ENCODE measurements around the gene SEMA5A. TPM values are rescaled to one million over a fixed set of nuclear protein-coding genes. Genes with fewer than 3 reads are reported as not detected.
A peak's percentile ranks its signal among the peaks of the same experiment; 100 is the strongest.

Gene SEMA5A
- polyA plus RNA-seq, 1 donor from 2014 or later, result not detected

- Mint-ChIP-seq H3K27me3 (no peaks in the 10 kb centered on the region), H3K27ac (no peak overlapping the region), H3K36me3 (no peaks in the 10 kb centered on the region), H3K9me3 (peaks cover 2 to 9% (median 2%) of the 10 kb centered on the region in 3 donors), H3K4me3 (peak overlapping the region in 1 of 4 donors; percentile 60), H3K4me1 (no peaks in the 10 kb centered on the region)
Measured at GRCh38 chr5:9264301-9264700, 281.6 kb downstream of the SEMA5A start.

DNA sequence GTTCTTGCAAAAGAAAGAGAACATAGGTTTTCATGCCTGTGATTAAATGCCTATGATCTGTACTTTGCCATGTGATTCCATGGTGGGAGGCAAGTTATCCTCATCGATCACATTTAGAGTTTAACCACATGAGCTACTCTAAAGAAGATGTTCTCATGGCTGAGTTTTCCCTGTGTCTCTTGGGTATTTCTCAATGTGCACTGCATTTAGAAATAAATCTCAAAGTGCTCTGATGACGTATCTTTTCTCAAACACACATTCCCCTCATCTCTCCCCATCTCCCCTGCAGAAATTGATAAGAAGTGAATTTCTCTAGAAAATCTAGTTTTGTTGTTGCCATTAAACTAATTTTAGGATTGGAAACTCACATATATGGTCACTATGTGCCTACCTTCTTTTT is 282.2 kb downstream of the SEMA5A start:
- Mint-ChIP-seq H3K27me3 (no peaks in the 10 kb centered on the region), H3K4me3 (no peak overlapping the region), H3K36me3 (no peaks in the 10 kb centered on the region), H3K4me1 (no peaks in the 10 kb centered on the region), H3K27ac (no peak overlapping the region), H3K9me3 (peaks cover 2 to 9% (median 2%) of the 10 kb centered on the region in 3 donors)

DNA sequence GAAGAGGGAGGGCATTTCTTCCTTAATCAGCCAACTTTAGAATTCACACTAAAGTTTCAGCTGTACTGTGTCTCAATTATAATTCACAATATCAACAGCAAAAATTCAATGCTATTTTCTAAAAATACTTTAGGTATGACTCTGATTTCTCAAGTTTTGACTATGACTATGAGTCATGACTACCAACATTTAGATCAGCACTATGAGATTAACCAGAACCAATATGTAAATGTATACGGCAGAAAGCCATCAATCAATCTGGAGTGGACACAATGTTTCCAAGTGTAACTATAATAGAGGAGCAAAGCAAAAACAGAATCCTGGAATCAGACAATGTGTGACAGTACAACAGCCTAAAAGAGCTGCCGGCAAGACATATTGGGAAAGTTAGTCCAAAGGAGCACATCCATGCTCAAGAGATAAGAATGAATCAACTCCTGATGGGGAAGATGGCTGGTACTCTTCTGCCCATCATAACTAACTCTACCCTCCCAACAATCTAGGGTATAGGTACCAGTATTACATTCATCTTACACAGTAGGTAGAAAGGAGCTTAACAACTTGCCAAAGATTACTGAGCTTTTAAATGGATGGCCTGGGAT is 294.4 kb downstream of the SEMA5A start:
- H3K27ac Mint-ChIP-seq, result no peak overlapping the region
- H3K4me1 Mint-ChIP-seq, result peaks cover 0 to 1% (median 0%) of the 10 kb centered on the region in 3 donors
- no peaks in the 10 kb centered on the region for H3K27me3 Mint-ChIP-seq
- peaks cover 4 to 12% (median 4%) of the 10 kb centered on the region in 3 donors for H3K9me3 Mint-ChIP-seq
- H3K36me3 Mint-ChIP-seq, result no peaks in the 10 kb centered on the region
- no peak overlapping the region for H3K4me3 Mint-ChIP-seq

DNA sequence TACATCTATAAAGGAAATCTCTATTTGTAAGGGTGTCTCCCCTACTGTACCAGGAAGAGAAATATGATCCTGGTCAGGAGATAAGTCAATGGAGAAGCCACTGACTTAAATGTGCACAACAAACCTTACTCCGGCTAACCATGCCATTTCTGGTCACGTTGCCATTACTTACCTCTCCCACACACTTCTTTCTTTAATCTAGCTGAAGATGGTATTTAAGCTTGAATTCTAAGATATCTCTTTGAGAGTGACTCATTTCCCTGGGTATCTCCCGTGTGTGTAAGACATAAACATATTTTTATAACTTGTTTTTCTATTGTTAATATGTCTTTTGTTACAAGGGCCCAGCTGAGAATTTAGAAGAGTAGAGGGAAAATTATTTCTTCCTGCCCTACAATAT is 296.6 kb downstream of the SEMA5A start:
- no peaks in the 10 kb centered on the region for H3K36me3 Mint-ChIP-seq
- H3K9me3 Mint-ChIP-seq, result peaks cover 4 to 6% (median 4%) of the 10 kb centered on the region in 3 donors
- no peak overlapping the region for H3K4me3 Mint-ChIP-seq
- no peaks in the 10 kb centered on the region for H3K27me3 Mint-ChIP-seq
- no peaks in the 10 kb centered on the region for H3K4me1 Mint-ChIP-seq
- no peak overlapping the region for H3K27ac Mint-ChIP-seq

- no peaks in the 10 kb centered on the region for H3K36me3 Mint-ChIP-seq
- no peak overlapping the region for H3K27ac Mint-ChIP-seq
- H3K27me3 Mint-ChIP-seq, result no peaks in the 10 kb centered on the region
- peaks cover 2 to 5% (median 3%) of the 10 kb centered on the region in 3 donors for H3K9me3 Mint-ChIP-seq
- no peak overlapping the region for H3K4me3 Mint-ChIP-seq
- H3K4me1 Mint-ChIP-seq, result no peaks in the 10 kb centered on the region
Measured at GRCh38 chr5:9245071-9245470, 300.8 kb downstream of the SEMA5A start.

GRCh38 chr5:9244417-9244816 is 301.5 kb downstream of the SEMA5A start:
- no peaks in the 10 kb centered on the region for H3K4me1 Mint-ChIP-seq
- H3K27ac Mint-ChIP-seq, result no peak overlapping the region
- H3K27me3 Mint-ChIP-seq, result no peaks in the 10 kb centered on the region
- H3K9me3 Mint-ChIP-seq, result peaks cover 2 to 5% (median 3%) of the 10 kb centered on the region in 3 donors
- H3K4me3 Mint-ChIP-seq, result no peak overlapping the region
- H3K36me3 Mint-ChIP-seq, result no peaks in the 10 kb centered on the region

DNA sequence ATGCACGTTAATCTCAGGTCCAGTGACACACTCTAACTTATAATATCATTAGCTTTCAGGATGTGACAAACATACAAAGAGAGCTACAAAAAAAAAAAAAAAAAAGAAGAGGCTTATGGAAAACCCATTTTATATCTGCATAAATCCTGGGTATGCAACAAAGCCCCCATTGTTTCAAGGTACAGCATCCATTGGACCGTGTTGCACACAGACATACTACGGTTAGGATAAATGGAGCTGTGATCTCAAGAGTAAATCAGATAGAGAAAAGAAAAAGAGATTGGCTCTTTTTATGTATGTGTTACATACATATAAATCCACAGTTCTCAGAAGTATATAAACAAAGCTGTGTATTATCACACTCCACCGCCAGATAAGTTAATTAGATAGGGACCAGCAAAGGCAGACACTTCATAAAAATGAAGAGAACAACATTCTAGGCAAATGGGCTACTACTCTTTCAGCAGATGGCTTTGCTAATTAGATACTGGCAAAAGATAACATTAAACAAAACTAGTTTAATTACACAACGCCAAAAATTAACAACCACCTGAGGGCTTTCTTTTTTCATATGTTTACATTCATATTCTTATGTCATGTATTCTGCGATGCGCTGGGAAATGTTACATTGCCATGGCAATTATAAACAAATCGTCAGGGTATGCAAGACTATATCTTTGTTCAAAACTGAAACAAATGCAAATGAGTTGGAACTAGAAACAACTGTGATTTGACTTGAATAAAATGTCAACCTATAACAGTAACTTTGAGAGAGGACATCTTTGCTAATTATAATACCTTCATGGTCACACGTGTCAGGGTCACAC is 304.2 kb downstream of the SEMA5A start:
- Mint-ChIP-seq H3K27me3 (no peaks in the 10 kb centered on the region), H3K4me3 (no peak overlapping the region), H3K36me3 (no peaks in the 10 kb centered on the region), H3K9me3 (peaks cover 2 to 5% (median 4%) of the 10 kb centered on the region in 3 donors), H3K4me1 (no peaks in the 10 kb centered on the region), H3K27ac (no peak overlapping the region)

DNA sequence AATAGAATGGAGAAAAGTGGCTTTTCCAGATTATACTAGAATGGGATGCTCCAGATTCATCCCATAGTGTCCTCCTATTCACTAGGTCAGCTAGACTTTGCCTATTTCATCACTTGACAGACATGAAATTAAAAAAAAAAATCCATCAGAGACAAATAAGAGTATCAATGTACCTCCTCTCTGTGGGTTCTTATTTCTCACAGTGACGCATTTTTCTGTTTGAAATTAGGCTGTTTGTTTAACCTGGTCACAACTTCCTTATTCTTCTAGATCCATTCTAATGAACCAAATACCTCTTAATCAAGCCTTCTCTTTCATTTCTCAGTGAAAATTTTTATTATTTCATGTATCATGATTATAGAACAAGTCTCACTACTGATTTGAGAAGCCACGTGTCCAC is 305.4 kb downstream of the SEMA5A start:
- H3K27ac Mint-ChIP-seq, result no peak overlapping the region
- no peaks in the 10 kb centered on the region for H3K36me3 Mint-ChIP-seq
- no peak overlapping the region for H3K4me3 Mint-ChIP-seq
- no peaks in the 10 kb centered on the region for H3K27me3 Mint-ChIP-seq
- peaks cover 3 to 6% (median 5%) of the 10 kb centered on the region in 3 donors for H3K9me3 Mint-ChIP-seq
- H3K4me1 Mint-ChIP-seq, result no peaks in the 10 kb centered on the region

GRCh38 chr5:9239626-9240025 is 306.2 kb downstream of the SEMA5A start:
- H3K9me3 Mint-ChIP-seq, result peaks cover 5 to 6% (median 5%) of the 10 kb centered on the region in 3 donors
- H3K27ac Mint-ChIP-seq, result no peak overlapping the region
- no peak overlapping the region for H3K4me3 Mint-ChIP-seq
- no peaks in the 10 kb centered on the region for H3K27me3 Mint-ChIP-seq
- H3K36me3 Mint-ChIP-seq, result no peaks in the 10 kb centered on the region
- no peaks in the 10 kb centered on the region for H3K4me1 Mint-ChIP-seq

GRCh38 chr5:9239071-9239470 is 306.8 kb downstream of the SEMA5A start:
- H3K9me3 Mint-ChIP-seq, result peaks cover 5 to 6% (median 5%) of the 10 kb centered on the region in 3 donors
- no peak overlapping the region for H3K4me3 Mint-ChIP-seq
- H3K27ac Mint-ChIP-seq, result no peak overlapping the region
- H3K27me3 Mint-ChIP-seq, result no peaks in the 10 kb centered on the region
- no peaks in the 10 kb centered on the region for H3K36me3 Mint-ChIP-seq
- no peaks in the 10 kb centered on the region for H3K4me1 Mint-ChIP-seq

- Mint-ChIP-seq H3K36me3 (no peaks in the 10 kb centered on the region), H3K4me3 (no peak overlapping the region), H3K27me3 (no peaks in the 10 kb centered on the region), H3K9me3 (peaks cover 4 to 5% (median 5%) of the 10 kb centered on the region in 3 donors), H3K4me1 (no peaks in the 10 kb centered on the region), H3K27ac (no peak overlapping the region)
Measured at GRCh38 chr5:9233712-9234111, 312.2 kb downstream of the SEMA5A start.

- Mint-ChIP-seq H3K36me3 (no peaks in the 10 kb centered on the region), H3K4me3 (no peak overlapping the region)
Measured at GRCh38 chr5:9233035-9233434, 312.8 kb downstream of the SEMA5A start.

GRCh38 chr5:9231842-9232241 is 314.0 kb downstream of the SEMA5A start:
- no peak overlapping the region for H3K4me3 Mint-ChIP-seq
- H3K36me3 Mint-ChIP-seq, result no peaks in the 10 kb centered on the region
- H3K9me3 Mint-ChIP-seq, result peaks cover 5 to 11% (median 5%) of the 10 kb centered on the region in 3 donors
- H3K4me1 Mint-ChIP-seq, result peaks cover 0 to 2% (median 0%) of the 10 kb centered on the region in 3 donors
- H3K27me3 Mint-ChIP-seq, result no peaks in the 10 kb centered on the region
- no peak overlapping the region for H3K27ac Mint-ChIP-seq

More at GRCh38 chr5:9233035-9233434, 312.8 kb downstream of the SEMA5A start:
- no peak overlapping the region for H3K27ac Mint-ChIP-seq
- H3K27me3 Mint-ChIP-seq, result no peaks in the 10 kb centered on the region
- peaks cover 0 to under 1% (median 0%) of the 10 kb centered on the region in 3 donors for H3K4me1 Mint-ChIP-seq
- peaks cover 4 to 8% (median 5%) of the 10 kb centered on the region in 3 donors for H3K9me3 Mint-ChIP-seq

GRCh38 chr5:9230355-9230754 is 315.5 kb downstream of the SEMA5A start:
- Mint-ChIP-seq H3K36me3 (no peaks in the 10 kb centered on the region), H3K4me1 (peaks cover 0 to 2% (median 0%) of the 10 kb centered on the region in 3 donors)

GRCh38 chr5:9226016-9226536 is 319.8 kb downstream of the SEMA5A start:
- Mint-ChIP-seq H3K4me3 (no peak overlapping the region), H3K36me3 (no peaks in the 10 kb centered on the region), H3K27me3 (no peaks in the 10 kb centered on the region), H3K9me3 (peaks cover 0 to 7% (median 5%) of the 10 kb centered on the region in 3 donors), H3K27ac (no peak overlapping the region), H3K4me1 (peaks cover 0 to 2% (median 0%) of the 10 kb centered on the region in 3 donors)

More at GRCh38 chr5:9230355-9230754, 315.5 kb downstream of the SEMA5A start:
- Mint-ChIP-seq H3K9me3 (peaks cover 2 to 7% (median 3%) of the 10 kb centered on the region in 3 donors), H3K27ac (no peak overlapping the region), H3K4me3 (no peak overlapping the region), H3K27me3 (no peaks in the 10 kb centered on the region)

Measured in IgD-negative memory B cell (primary cell).